Suprapubic skin (tissue), 4 donors: ENCODE data around the gene FKBP5. TPM values are rescaled to one million over a fixed set of nuclear protein-coding genes. Genes with fewer than 3 reads are reported as not detected.
A peak's percentile ranks its signal among the peaks of the same experiment; 100 is the strongest.
"Not testable (repeated sequence)": the region's sequence is repeated elsewhere in the genome, so short reads cannot be mapped to it uniquely, and the experiment has no call there.

Experiments
- DNase-seq, 2 donors: peaks; one replicate each; pipeline ENCODE4 v3.0.0-alpha.2; 2019; ENCODE audit warnings: low spot score in 2 of 2
- H3K27ac ChIP-seq: fragments of 200-600 bp; sonication (generic); one replicate; pipeline ENCODE4 v1.5.1; 2019
- H3K27me3 ChIP-seq: fragments of 200-600 bp; sonication (generic); one replicate; pipeline ENCODE4 v1.5.1; 2019
- H3K36me3 ChIP-seq: fragments of 200-600 bp; sonication (generic); one replicate; pipeline ENCODE4 v1.5.1; 2019
- H3K4me1 ChIP-seq: fragments of 200-600 bp; sonication (generic); one replicate; pipeline ENCODE4 v1.5.1; 2019
- H3K4me3 ChIP-seq: fragments of 200-600 bp; sonication (generic); one replicate; pipeline ENCODE4 v1.5.1; 2019; ENCODE audit warnings: mild to moderate bottlenecking
- H3K9me3 ChIP-seq: fragments of 200-600 bp; sonication (generic); one replicate; pipeline ENCODE4 v1.5.1; 2019
- CTCF ChIP-seq, 2 donors: fragments of 200-600 bp in 1 of 2; fragments of 450-650 bp in 1 of 2; sonication (generic) in 1 of 2; IDR thresholded peaks; one replicate each; pipeline ENCODE4 v1.5.1; 2016 to 2019; ENCODE audit warnings: antibody characterized with exemption in 2 of 2, mild to moderate bottlenecking in 1 of 2, moderate library complexity in 1 of 2
- EP300 ChIP-seq: sonication (generic); formaldehyde crosslinking; IDR thresholded peaks from one replicate; pipeline ENCODE4 v1.6.1; 2017; ENCODE audit warnings: antibody characterized with exemption
- POLR2A ChIP-seq, 2 donors: fragments of 450-650 bp; IDR thresholded peaks; one replicate each; pipeline ENCODE4 v1.6.1; 2017; ENCODE audit warnings: antibody characterized with exemption in 2 of 2, mild to moderate bottlenecking in 2 of 2, moderate library complexity in 2 of 2
- POLR2AphosphoS5 ChIP-seq, 3 donors: sonication (generic); formaldehyde crosslinking; IDR thresholded peaks; one replicate each; pipeline ENCODE4 v1.6.1; 2017; ENCODE audit warnings: antibody characterized with exemption in 3 of 3
- WGBS: methylation state at CpG from one replicate; pipeline ENCODE4 v1.1.5; 2018; 5-methylcytosine and 5-hydroxymethylcytosine counted together
- total RNA-seq, 4 donors: library from RNA; depleted of rRNA; stranded (reverse); fragments of >200 nt; gene quantifications; one replicate each; pipeline ENCODE4 v1.1.0, GENCODE V29; 2016

The FKBP5 gene
- total RNA-seq: 100 to 1,000 TPM; 198 to 321 (median 244) TPM

- H3K4me3 ChIP-seq: peak within 1 kb of the TSS; percentile 72
- DNase-seq: peak; percentile 97 to 98
- peaks cover 5% of the 10 kb centered on the region for H3K36me3 ChIP-seq
- H3K27me3 ChIP-seq: no peaks in the 10 kb centered on the region
- TF ChIP-seq POLR2AphosphoS5 (IDR thresholded peaks at IDR 0.05) (peak in 2 of 3 donors; percentile 53 to 80), POLR2A (IDR thresholded peaks at IDR 0.05) (peak; percentile 80 to 98), EP300 (no peak)
- no peaks in the 10 kb centered on the region for H3K9me3 ChIP-seq
- H3K27ac ChIP-seq: peak within 1 kb of the TSS; percentile 100
- peaks cover 44% of the 10 kb centered on the region for H3K4me1 ChIP-seq
- 8% methylated on average over 18 of the region's 80 CpGs for WGBS
Observed at GRCh38 chr6:35688605-35689322, at the start of gene FKBP5. FKBP5 (minus strand) TSS chr6:35688915; CDS start chr6:35642824, 46,091 bp downstream.

GRCh38 chr6:35737413-35738211 lies 48.9 kb upstream of the FKBP5 start:
- no peak for DNase-seq
- peak; percentile 75 to 88 for TF ChIP-seq CTCF (IDR thresholded peaks at IDR 0.05)
- peak in 1 of 3 donors; percentile 40 for TF ChIP-seq POLR2AphosphoS5 (IDR thresholded peaks at IDR 0.05)
- TF ChIP-seq POLR2A (IDR thresholded peaks at IDR 0.05): no peak
- TF ChIP-seq EP300: no peak
- Histone ChIP-seq H3K36me3 (no peaks in the 10 kb centered on the region), H3K27me3 (no peaks in the 10 kb centered on the region), H3K4me3 (no peak overlapping the region), H3K9me3 (no peaks in the 10 kb centered on the region), H3K4me1 (peaks cover 46% of the 10 kb centered on the region), H3K27ac (no peak overlapping the region)
- WGBS: 45% methylated on average over 9 of the region's 16 CpGs

GRCh38 chr6:35736982-35737412 lies 48.3 kb upstream of the FKBP5 start, which contains the start of gene ARMC12:
ARMC12 (plus strand) TSS chr6:35737032; CDS start chr6:35737109, 77 bp downstream.
- H3K4me1 ChIP-seq: peaks cover 52% of the 10 kb centered on the region
- 93% methylated on average over 9 of the region's 10 CpGs for WGBS

GRCh38 chr6:35736253-35736894 lies 47.7 kb upstream of the FKBP5 start:
- Histone ChIP-seq H3K36me3 (no peaks in the 10 kb centered on the region), H3K27me3 (no peaks in the 10 kb centered on the region), H3K27ac (no peak overlapping the region), H3K9me3 (no peaks in the 10 kb centered on the region), H3K4me1 (peaks cover 57% of the 10 kb centered on the region), H3K4me3 (no peak overlapping the region)
- 56% methylated on average over 8 of the region's 8 CpGs for WGBS
- no peak for TF ChIP-seq POLR2AphosphoS5 (IDR thresholded peaks at IDR 0.05)
- no peak for TF ChIP-seq POLR2A (IDR thresholded peaks at IDR 0.05)
- TF ChIP-seq CTCF (IDR thresholded peaks at IDR 0.05): peak; percentile 82 to 88
- peak; percentile 88 to 89 for DNase-seq

More at GRCh38 chr6:35736982-35737412, 48.3 kb upstream of the FKBP5 start, which contains the start of gene ARMC12:
- Histone ChIP-seq H3K27ac (no peak within 1 kb of the TSS), H3K36me3 (no peaks in the 10 kb centered on the region), H3K9me3 (no peaks in the 10 kb centered on the region), H3K27me3 (no peaks in the 10 kb centered on the region), H3K4me3 (no peak within 1 kb of the TSS)
- no peak for TF ChIP-seq POLR2AphosphoS5 (IDR thresholded peaks at IDR 0.05)
- TF ChIP-seq POLR2A (IDR thresholded peaks at IDR 0.05): no peak
- DNase-seq: no peak

- TF ChIP-seq POLR2AphosphoS5 (IDR thresholded peaks at IDR 0.05): no peak
Observed at GRCh38 chr6:35735452-35735851, 46.7 kb upstream of the FKBP5 start.

GRCh38 chr6:35734319-35734718 lies 45.6 kb upstream of the FKBP5 start:
- H3K27me3 ChIP-seq, DNase-seq, H3K9me3 ChIP-seq, H3K36me3 ChIP-seq, H3K4me3 ChIP-seq: not testable (repeated sequence)
- 86% methylated on average over 12 of the region's 12 CpGs for WGBS
- Histone ChIP-seq H3K4me1 (peaks cover 77% of the 10 kb centered on the region), H3K27ac (peak overlapping the region; percentile 100)

More at GRCh38 chr6:35735452-35735851, 46.7 kb upstream of the FKBP5 start:
- WGBS: 50% methylated on average over 1 of the region's 3 CpGs
- DNase-seq: no peak
- Histone ChIP-seq H3K27ac (no peak overlapping the region), H3K4me1 (peaks cover 66% of the 10 kb centered on the region), H3K36me3 (no peaks in the 10 kb centered on the region), H3K9me3 (no peaks in the 10 kb centered on the region), H3K4me3 (no peak overlapping the region), H3K27me3 (no peaks in the 10 kb centered on the region)
